HG03025 (cell line): Measurements from ENCODE around the gene GALNT18.

Experiments
- ATAC-seq: cut with Tn5 transposase; IDR thresholded peaks from one replicate; pipeline ENCODE4 v1.9.1; 2021; ENCODE audit warnings: mild to moderate bottlenecking, moderate library complexity; ENCODE audit not compliant: unreplicated experiment, low FRiP score

The GALNT18 gene

GRCh38 chr11:11570823-11571222, 51.0 kb downstream of the GALNT18 start:
- ATAC-seq: no peak

GRCh38 chr11:11569936-11570491, 51.8 kb downstream of the GALNT18 start:
- ATAC-seq: no peak

GRCh38 chr11:11568651-11569229, 53.1 kb downstream of the GALNT18 start:
- no peak for ATAC-seq

GRCh38 chr11:11567936-11568650, 53.7 kb downstream of the GALNT18 start:
- ATAC-seq: no peak

- ATAC-seq: no peak
Measured at GRCh38 chr11:11565636-11566035, 56.2 kb downstream of the GALNT18 start.

GRCh38 chr11:11563200-11563975, 58.4 kb downstream of the GALNT18 start:
- ATAC-seq: no peak

- no peak for ATAC-seq
Measured at GRCh38 chr11:11561991-11562390, 59.8 kb downstream of the GALNT18 start.

GRCh38 chr11:11558826-11559225, 63.0 kb downstream of the GALNT18 start:
- no peak for ATAC-seq

- ATAC-seq: no peak
Measured at GRCh38 chr11:11558396-11558795, 63.4 kb downstream of the GALNT18 start.

- no peak for ATAC-seq
Measured at GRCh38 chr11:11555208-11555607, 66.6 kb downstream of the GALNT18 start.

- no peak for ATAC-seq
Measured at GRCh38 chr11:11553573-11553972, 68.2 kb downstream of the GALNT18 start.

GRCh38 chr11:11552529-11553087, 69.2 kb downstream of the GALNT18 start:
- no peak for ATAC-seq

- no peak for ATAC-seq
Measured at GRCh38 chr11:11550534-11550933, 71.3 kb downstream of the GALNT18 start.

- ATAC-seq: no peak
Measured at GRCh38 chr11:11545285-11546275, 76.2 kb downstream of the GALNT18 start.

- no peak for ATAC-seq
Measured at GRCh38 chr11:11543656-11544055, 78.1 kb downstream of the GALNT18 start.

- ATAC-seq: no peak
Measured at GRCh38 chr11:11540157-11540556, 81.6 kb downstream of the GALNT18 start.

GRCh38 chr11:11538277-11538960, 83.4 kb downstream of the GALNT18 start:
- no peak for ATAC-seq

GRCh38 chr11:11537871-11538270, 83.9 kb downstream of the GALNT18 start:
- no peak for ATAC-seq

- no peak for ATAC-seq
Measured at GRCh38 chr11:11537372-11537771, 84.4 kb downstream of the GALNT18 start.
